Activated naive CD8-positive, alpha-beta T cell treated with anti-CD3 and anti-CD28 coated beads, Interleukin-2, amount 50 U/mL, for 24 hours (primary cell): Measurements from ENCODE around the gene MGA.

Experiments
- ATAC-seq: fragments of 150-1000 bp; cut with Tn5 transposase; one replicate; pipeline ENCODE4 v1.10.0; 2021
- DNase-seq: peaks from one replicate; pipeline ENCODE4 v3.0.0; 2021
- H3K27ac Mint-ChIP-seq: one replicate; pipeline ENCODE4 v1.8.0; 2021; ENCODE audit warnings: mild to moderate bottlenecking, mixed read lengths
- H3K27me3 Mint-ChIP-seq: one replicate; pipeline ENCODE4 v1.8.0; 2021; ENCODE audit warnings: mixed read lengths
- H3K36me3 Mint-ChIP-seq: one replicate; pipeline ENCODE4 v1.8.0; 2021; ENCODE audit warnings: low read depth, mixed read lengths
- H3K4me1 Mint-ChIP-seq: one replicate; pipeline ENCODE4 v1.8.0; 2021; ENCODE audit warnings: mixed read lengths
- H3K4me3 Mint-ChIP-seq: one replicate; pipeline ENCODE4 v1.8.0; 2021; ENCODE audit warnings: mild to moderate bottlenecking, moderate library complexity, mixed read lengths
- H3K9me3 Mint-ChIP-seq: one replicate; pipeline ENCODE4 v1.8.0; 2021; ENCODE audit warnings: mixed read lengths

The MGA gene

DNA sequence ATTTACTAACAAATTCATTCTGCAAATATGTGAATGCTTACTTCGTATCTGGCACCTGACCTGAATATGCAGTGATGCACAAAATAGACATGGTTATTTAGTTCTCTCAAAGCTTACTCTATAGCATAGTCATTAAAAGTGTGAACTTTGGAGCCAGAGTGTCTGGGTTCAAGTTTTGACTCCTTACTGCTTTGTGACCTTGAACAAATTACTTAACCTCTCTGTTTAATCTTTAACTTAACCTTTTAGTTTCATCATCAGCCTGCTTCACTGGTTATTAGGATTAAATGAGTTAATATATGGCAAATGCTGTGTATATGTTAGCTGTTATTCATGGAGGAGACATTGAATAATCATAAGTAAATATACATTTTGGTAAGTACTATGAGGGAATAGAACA is 12.1 kb upstream of the MGA start:
- Mint-ChIP-seq H3K4me1 (no peaks in the 10 kb centered on the region), H3K27ac (no peak overlapping the region), H3K27me3 (no peaks in the 10 kb centered on the region), H3K9me3 (peaks cover 7% of the 10 kb centered on the region), H3K36me3 (peaks cover 2% of the 10 kb centered on the region), H3K4me3 (no peak overlapping the region)
- no peak for DNase-seq
- no peak for ATAC-seq

DNA sequence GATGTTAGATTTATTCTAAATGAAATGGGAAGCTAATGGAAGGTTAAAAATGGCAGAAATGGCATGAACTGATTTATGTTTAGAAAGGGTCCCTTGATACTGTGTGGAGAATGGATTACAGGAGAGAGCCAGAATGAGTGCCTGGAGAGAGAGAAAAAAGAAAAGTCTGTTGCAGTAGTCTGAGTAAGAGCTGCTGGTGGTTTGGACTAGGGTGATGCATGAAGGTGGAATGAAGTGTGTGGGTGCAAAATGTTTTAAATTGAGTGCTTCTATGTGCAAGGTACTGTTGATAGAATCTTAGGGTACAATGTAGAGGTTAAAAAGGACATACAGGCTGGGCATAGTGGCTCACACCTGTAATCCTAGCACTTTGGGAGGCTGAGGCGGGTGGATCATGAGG is 11.4 kb upstream of the MGA start:
- no peak overlapping the region for H3K27ac Mint-ChIP-seq
- no peaks in the 10 kb centered on the region for H3K4me1 Mint-ChIP-seq
- no peak overlapping the region for H3K4me3 Mint-ChIP-seq
- ATAC-seq (no peak), DNase-seq (no peak)
- peaks cover 2% of the 10 kb centered on the region for H3K36me3 Mint-ChIP-seq
- no peaks in the 10 kb centered on the region for H3K27me3 Mint-ChIP-seq
- H3K9me3 Mint-ChIP-seq = peaks cover 7% of the 10 kb centered on the region

DNA sequence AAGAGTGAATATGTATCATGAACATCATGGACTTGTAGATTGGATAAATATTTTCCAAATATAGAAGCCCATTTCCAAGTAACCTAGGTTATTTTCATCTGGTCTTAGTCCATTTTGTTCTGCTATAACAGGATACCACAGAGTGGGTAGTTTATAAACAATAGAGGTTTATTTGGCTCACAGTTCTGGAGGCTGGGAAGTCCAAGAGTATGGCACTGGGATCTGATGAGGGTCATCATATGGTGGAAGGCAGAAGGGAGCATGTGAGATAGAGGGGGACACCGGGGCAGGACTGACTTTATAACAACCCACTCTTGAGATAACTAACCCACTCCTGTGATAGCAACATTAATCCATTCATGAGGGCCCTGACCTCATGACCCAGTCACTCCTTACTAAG is 9.4 kb upstream of the MGA start:
- no peaks in the 10 kb centered on the region for H3K27me3 Mint-ChIP-seq

DNA sequence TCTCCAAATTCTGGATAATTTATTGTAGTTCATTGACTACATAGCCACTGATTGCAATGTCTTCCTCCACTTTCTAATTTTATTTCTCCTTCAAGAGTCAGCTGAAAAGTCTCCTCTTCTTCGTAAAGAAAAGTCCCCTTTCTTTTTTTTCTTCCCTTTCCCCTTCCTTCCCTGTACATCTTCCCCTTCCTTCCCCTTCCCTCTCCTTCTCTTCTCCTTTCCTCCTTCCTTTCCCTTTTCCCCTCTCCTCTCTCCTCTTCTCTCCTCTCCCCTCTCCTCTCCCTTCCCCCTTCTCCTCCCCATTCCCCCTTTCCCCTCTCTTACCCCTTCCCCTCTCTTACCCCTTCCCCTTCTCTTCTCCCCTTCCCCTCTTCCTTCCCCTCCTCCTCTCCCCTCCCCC is 8.8 kb upstream of the MGA start:
- Mint-ChIP-seq H3K27ac (no peak overlapping the region), H3K36me3 (peaks cover 2% of the 10 kb centered on the region), H3K9me3 (peaks cover 7% of the 10 kb centered on the region), H3K4me1 (no peaks in the 10 kb centered on the region), H3K4me3 (no peak overlapping the region), H3K27me3 (no peaks in the 10 kb centered on the region)
- no peak for ATAC-seq
- no peak for DNase-seq

More for the DNA sequence above, 9.4 kb upstream of the MGA start:
- Mint-ChIP-seq H3K4me3 (no peak overlapping the region), H3K9me3 (peaks cover 7% of the 10 kb centered on the region), H3K36me3 (peaks cover 2% of the 10 kb centered on the region), H3K4me1 (no peaks in the 10 kb centered on the region), H3K27ac (no peak overlapping the region)
- ATAC-seq (no peak), DNase-seq (no peak)

DNA sequence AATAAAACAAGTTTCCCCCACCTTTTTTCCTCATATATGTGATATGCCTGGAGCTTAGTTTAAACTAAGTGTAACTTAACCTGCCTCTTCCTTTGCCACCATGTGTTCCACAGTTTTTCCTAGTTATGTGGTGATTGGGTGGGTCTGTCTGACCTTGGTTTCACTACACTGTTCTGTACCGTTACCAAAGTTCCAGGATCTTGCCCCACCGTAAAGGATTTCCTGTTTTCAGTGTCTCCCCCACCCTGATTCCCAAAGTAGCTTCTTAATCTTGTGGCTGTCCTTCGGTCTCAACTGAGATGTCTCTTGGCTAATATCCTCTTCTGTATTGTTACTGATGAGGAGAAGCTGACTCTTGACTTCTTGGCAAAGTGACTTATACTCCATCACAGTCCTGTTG is 6.4 kb upstream of the MGA start:
- Mint-ChIP-seq H3K4me3 (no peak overlapping the region), H3K27ac (no peak overlapping the region), H3K9me3 (peaks cover 7% of the 10 kb centered on the region), H3K36me3 (peaks cover 2% of the 10 kb centered on the region), H3K4me1 (no peaks in the 10 kb centered on the region), H3K27me3 (no peaks in the 10 kb centered on the region)
- DNase-seq = no peak
- no peak for ATAC-seq

DNA sequence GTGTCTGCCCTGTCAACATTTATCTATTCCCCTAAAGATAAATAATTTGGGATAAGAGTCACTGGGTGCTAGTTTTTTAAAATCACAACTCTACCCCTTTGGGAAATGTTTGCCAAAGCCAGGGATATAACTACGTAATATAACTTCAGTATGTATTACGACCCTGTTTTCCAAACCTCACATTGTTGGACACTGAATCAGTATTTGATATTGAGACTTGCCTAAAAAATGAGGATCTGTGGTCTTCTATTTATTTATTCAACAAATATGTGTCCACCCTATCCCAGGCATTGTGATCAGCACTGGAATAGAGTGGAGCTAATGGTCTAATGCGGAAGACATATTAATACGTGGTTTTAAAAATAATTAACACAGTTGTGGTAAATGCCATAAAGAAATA is 4.5 kb upstream of the MGA start:
- no peak overlapping the region for H3K4me3 Mint-ChIP-seq
- DNase-seq (no peak), ATAC-seq (no peak)
- peaks cover 5% of the 10 kb centered on the region for H3K36me3 Mint-ChIP-seq
- H3K4me1 Mint-ChIP-seq = peaks cover 10% of the 10 kb centered on the region
- H3K9me3 Mint-ChIP-seq = peaks cover 7% of the 10 kb centered on the region
- no peak overlapping the region for H3K27ac Mint-ChIP-seq
- H3K27me3 Mint-ChIP-seq = peaks cover 10% of the 10 kb centered on the region

DNA sequence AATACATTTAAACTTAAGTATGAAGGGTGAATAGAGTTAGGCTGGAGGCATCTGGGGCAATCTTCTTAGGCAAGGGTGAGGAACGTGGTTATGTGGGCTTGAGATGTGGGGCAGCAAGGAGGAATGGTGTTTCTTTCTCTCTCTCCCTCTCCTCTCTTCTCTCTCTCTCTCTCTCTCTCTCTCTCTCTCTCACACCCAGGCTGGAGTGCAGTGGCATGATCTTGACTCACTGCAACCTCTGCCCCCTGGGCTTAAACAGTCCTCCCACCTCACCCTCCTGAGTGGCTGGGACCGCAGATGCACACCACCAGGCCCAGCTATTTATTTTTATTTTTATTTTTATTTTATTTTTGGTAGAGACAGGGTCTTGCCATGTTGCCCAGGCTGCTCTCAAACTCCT is 4.0 kb upstream of the MGA start:
- Mint-ChIP-seq H3K27me3 (peaks cover 10% of the 10 kb centered on the region), H3K27ac (no peak overlapping the region), H3K36me3 (peaks cover 9% of the 10 kb centered on the region), H3K9me3 (peaks cover 2% of the 10 kb centered on the region), H3K4me3 (no peak overlapping the region), H3K4me1 (peaks cover 15% of the 10 kb centered on the region)
- no peak for ATAC-seq
- no peak for DNase-seq

DNA sequence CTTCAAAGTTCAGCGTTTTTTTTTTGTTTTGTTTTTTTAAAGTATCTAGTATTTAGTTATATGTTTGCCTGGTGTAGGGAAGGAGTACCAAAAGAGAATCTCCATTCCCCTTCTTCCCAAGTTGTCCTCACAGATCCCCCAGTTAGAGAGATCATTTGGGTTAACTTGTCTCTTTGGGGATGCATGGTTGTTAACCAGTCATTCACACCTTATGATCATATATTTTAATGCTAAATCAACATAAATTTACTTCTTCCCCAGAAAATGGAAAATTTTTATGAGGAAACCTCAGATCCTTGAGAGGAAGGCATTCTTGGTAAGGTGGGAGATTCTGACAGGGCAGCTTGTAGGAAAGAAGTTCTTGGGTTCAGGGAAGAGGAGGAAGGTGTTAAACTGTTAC is 1.5 kb upstream of the MGA start:
- H3K27me3 Mint-ChIP-seq = peaks cover 10% of the 10 kb centered on the region
- no peaks in the 10 kb centered on the region for H3K9me3 Mint-ChIP-seq
- DNase-seq (no peak), ATAC-seq (no peak)
- peaks cover 38% of the 10 kb centered on the region for H3K4me1 Mint-ChIP-seq
- no peak overlapping the region for H3K27ac Mint-ChIP-seq
- H3K4me3 Mint-ChIP-seq = no peak overlapping the region
- H3K36me3 Mint-ChIP-seq = peaks cover 15% of the 10 kb centered on the region

DNA sequence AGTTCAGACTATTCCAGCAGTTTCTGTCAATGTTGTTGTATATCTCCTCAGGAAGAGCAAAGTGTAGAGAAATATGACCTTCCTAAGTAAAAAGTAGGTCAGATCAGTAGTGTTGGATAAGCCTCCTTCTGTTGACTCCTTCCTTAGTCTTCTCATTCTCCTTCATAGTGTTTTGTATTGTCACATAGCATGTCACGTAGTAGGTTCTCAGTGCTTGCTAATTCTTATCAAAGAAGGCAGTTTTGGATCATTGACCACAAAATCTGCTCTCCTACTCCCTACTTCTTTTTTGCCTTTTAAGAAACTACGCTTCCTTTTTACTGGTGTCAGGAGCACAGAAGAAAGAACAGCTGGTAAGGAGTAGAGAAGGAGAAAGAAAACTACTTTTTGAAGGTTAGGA is 1.0 kb upstream of the MGA start:
- no peak overlapping the region for H3K27ac Mint-ChIP-seq
- peak overlapping the region; percentile 91 for H3K4me3 Mint-ChIP-seq
- no peak for ATAC-seq
- H3K36me3 Mint-ChIP-seq = peaks cover 15% of the 10 kb centered on the region
- H3K27me3 Mint-ChIP-seq = peaks cover 10% of the 10 kb centered on the region
- no peak for DNase-seq
- H3K9me3 Mint-ChIP-seq = no peaks in the 10 kb centered on the region
- H3K4me1 Mint-ChIP-seq = peaks cover 43% of the 10 kb centered on the region

DNA sequence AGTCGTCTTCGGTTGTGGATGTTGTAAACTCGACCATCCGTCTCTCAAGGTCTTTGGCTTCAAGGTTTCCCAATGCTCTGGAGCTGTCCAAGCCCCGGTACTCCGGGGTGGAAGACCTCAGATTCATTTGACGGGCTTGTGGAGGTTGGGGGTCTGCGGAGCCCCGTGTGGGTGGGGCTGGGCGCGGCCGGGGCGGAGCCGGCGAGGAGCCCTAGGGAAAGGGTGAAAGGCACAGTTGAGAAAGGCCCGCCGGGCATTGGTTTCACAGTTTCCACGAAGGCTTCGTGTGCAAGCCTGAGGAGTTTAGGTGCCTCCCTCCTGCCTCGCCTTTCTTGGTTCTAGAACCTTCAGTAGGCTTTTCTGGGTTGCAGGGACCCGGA is 360 bp upstream of the MGA start:
- Mint-ChIP-seq H3K4me1 (peaks cover 48% of the 10 kb centered on the region), H3K4me3 (peak overlapping the region; percentile 91), H3K9me3 (no peaks in the 10 kb centered on the region), H3K36me3 (peaks cover 15% of the 10 kb centered on the region), H3K27me3 (peaks cover 10% of the 10 kb centered on the region), H3K27ac (peak overlapping the region; percentile 95)
- ATAC-seq (peak; percentile 3), DNase-seq (no peak)

DNA sequence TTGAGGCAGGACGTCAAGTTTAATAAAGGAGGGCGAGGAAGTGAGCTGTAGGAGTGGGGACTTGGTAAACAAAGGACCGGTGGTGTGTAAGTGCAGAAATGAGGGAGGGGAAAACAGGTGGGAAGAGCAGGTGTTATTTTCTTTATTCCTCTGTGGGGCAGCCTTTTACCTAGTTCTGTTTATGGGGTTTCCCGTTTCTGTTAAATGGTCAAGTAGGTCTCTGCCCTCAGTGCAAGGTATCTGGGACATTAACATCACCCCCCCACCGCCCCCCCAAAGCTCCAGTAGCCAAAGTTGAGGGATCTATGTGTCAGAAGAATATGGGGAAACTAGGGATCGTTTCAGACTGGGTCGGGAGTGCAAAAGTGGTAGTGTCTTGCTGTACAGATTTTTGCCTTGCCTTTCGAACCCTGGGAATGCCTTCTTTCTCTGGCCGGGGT is 893 bp downstream of the MGA start:
- peaks cover 15% of the 10 kb centered on the region for H3K36me3 Mint-ChIP-seq
- DNase-seq (no peak), ATAC-seq (no peak)
- peak overlapping the region; percentile 95 for H3K27ac Mint-ChIP-seq
- no peaks in the 10 kb centered on the region for H3K9me3 Mint-ChIP-seq
- peaks cover 10% of the 10 kb centered on the region for H3K27me3 Mint-ChIP-seq
- peaks cover 58% of the 10 kb centered on the region for H3K4me1 Mint-ChIP-seq
- H3K4me3 Mint-ChIP-seq = peak overlapping the region; percentile 91

DNA sequence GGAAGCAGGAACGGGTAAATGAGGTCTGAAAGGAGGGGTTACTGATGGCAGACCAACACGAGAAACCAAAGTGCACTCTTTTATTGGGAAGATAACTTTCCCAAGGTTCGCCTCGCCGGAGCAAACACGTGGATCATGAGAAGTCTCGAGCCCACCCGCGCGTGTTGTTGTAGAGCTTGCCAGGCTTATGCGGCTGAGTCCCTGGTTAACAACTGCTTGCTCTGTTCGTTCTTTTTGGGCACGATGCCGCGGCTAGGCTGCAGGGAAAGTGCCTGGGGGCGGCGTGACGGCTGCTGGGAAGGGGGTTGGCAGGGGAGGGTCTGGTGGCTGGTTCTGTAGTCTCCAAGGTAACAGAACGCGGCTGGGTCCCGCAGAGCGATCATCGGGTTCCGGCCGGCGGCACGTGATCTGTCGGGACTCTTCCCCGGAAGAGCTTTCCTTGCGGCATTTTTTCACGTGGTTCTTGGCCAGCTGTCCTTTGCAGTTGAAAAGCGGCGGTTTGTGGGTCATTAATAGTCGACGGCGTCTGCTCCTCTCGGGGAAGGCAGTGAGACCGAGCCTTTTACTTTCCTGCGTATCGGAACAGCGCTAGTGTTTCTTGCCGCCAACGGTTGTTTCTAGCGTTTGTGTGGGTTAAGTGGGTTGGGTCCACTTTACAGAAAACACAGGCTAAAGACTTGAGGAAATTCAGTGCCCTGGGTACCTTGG is 1.5 kb downstream of the MGA start:
- peak overlapping the region; percentile 95 for H3K27ac Mint-ChIP-seq
- ATAC-seq (peak; percentile 30), DNase-seq (peak; percentile 72)
- H3K4me1 Mint-ChIP-seq = peaks cover 61% of the 10 kb centered on the region
- H3K36me3 Mint-ChIP-seq = peaks cover 15% of the 10 kb centered on the region
- H3K9me3 Mint-ChIP-seq = no peaks in the 10 kb centered on the region
- peaks cover 10% of the 10 kb centered on the region for H3K27me3 Mint-ChIP-seq
- H3K4me3 Mint-ChIP-seq = peak overlapping the region; percentile 91

DNA sequence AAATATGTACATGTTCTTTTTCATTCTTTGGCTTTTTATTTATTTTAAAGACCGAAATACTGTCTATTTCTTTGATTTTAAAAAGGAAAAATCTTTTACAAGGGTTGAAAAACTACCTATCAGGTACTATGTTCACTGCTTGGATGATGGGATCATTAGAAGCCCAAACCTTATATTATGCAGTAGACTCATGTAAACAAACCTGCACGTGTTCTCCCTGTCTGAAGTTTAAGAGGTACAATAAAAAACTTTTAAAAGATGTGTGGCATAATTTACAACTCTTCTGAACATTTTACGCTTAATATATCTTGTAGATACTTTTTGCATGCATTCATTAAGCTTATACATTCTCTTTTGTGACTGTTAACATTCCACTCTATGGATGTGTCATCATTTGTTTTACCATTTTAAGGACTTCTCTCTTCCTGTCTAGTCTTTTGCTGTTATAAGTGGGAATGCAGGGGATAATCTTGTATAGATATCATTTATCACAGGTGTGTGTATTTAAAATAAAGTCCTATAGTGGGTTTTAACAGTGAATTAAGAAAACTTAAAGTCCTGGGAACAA is 6.2 kb downstream of the MGA start:
- H3K36me3 Mint-ChIP-seq = peaks cover 24% of the 10 kb centered on the region
- H3K4me1 Mint-ChIP-seq = peaks cover 62% of the 10 kb centered on the region
- no peak overlapping the region for H3K27ac Mint-ChIP-seq
- H3K27me3 Mint-ChIP-seq = no peaks in the 10 kb centered on the region
- no peaks in the 10 kb centered on the region for H3K9me3 Mint-ChIP-seq
- H3K4me3 Mint-ChIP-seq = no peak overlapping the region
- DNase-seq (no peak), ATAC-seq (no peak)

DNA sequence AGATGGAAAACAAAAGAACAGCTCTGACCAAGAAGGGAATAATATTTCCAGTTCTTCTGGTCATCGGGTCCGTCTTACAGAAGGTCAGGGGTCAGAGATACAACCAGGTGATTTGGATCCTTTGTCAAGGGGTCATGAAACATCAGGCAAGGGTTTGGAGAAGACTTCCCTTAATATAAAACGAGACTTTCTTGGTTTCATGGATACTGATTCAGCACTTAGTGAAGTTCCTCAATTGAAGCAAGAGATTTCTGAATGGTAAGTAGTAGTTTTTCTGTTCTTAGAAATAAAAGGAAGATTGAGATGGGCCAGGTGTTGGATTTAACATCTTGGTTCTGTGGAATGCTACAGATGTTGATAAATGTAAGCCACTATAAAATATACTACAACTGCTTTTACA is 9.5 kb downstream of the MGA start:
- peaks cover 43% of the 10 kb centered on the region for H3K4me1 Mint-ChIP-seq
- no peak for ATAC-seq
- no peak overlapping the region for H3K4me3 Mint-ChIP-seq
- H3K27me3 Mint-ChIP-seq = no peaks in the 10 kb centered on the region
- DNase-seq = no peak
- no peaks in the 10 kb centered on the region for H3K9me3 Mint-ChIP-seq
- H3K36me3 Mint-ChIP-seq = peaks cover 23% of the 10 kb centered on the region
- H3K27ac Mint-ChIP-seq = no peak overlapping the region

DNA sequence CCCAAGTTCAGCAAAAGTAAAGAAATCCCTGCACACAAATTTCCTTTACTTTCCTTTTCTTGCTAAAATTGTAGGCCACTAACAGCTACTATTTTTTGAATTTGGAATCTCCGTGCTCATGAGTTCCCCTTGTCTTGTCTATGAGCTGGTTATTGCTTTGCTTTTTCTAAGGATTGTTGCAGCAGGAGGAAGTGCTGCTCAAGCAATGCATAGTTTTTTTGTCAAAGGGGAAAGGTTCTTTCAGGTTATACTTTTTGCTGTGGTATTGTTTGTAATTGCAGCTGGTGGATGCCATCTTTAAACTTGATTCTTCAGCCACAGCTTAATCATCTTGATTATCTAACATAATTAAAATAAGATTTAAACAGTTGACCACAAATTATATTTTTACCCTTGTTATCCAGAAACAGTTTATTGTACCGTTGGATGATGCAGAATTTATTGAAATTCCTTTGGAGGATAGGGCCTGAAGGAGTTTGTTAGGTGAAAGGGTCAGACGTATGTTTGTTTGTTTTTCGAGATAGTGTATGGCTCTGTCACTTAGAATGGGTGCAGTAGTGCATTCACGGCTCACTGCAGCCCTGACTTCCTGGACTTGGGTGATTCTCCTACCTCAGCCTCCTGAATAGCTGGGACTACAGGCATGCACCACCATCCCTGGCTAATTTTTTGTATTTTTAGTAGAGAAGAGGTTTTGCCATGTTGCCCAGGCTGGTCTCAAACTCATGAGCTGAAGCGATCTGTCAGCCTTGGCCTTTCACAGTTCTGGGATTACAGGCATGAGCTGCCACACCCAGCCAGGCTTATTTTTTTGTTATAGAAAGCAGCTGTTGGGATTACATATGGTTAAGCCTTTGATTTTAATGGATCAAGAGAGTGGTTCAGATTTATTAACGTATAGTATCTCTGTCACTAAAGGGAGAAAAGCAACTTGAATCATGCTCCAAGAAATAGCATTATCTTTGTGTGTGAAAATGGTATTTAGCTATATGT is 11.7 kb downstream of the MGA start:
- Mint-ChIP-seq H3K36me3 (peaks cover 28% of the 10 kb centered on the region), H3K27me3 (no peaks in the 10 kb centered on the region), H3K27ac (peak overlapping the region; percentile 8), H3K4me3 (no peak overlapping the region), H3K9me3 (no peaks in the 10 kb centered on the region), H3K4me1 (peaks cover 38% of the 10 kb centered on the region)
- DNase-seq (no peak), ATAC-seq (no peak)
